Prostate gland (tissue), 2 donors: Measurements from ENCODE around the gene MMP19.

Source experiments
- POLR2A ChIP-seq: fragments of 450-650 bp; IDR thresholded peaks from one replicate; pipeline ENCODE4 v1.6.1; 2016; ENCODE audit warnings: antibody characterized with exemption, mild to moderate bottlenecking
- POLR2AphosphoS5 ChIP-seq: sonication (generic); formaldehyde crosslinking; IDR thresholded peaks from one replicate; pipeline ENCODE4 v1.6.1; 2017; ENCODE audit warnings: antibody characterized with exemption
- TF ChIP-seq, protein P1 (sequence below), 4 experiments: fragments of 200-600 bp in 2 of 4; fragments of 450-650 bp in 2 of 4; sonication (generic) in 2 of 4; IDR thresholded peaks; 1 replicate in 3 of 4; 2 replicates in 1 of 4; pipeline ENCODE4 v1.5.1; 2016 to 2019; ENCODE audit warnings: antibody characterized with exemption in 4 of 4, mild to moderate bottlenecking in 2 of 4, moderate library complexity in 2 of 4

- TF ChIP-seq, protein P1, sequence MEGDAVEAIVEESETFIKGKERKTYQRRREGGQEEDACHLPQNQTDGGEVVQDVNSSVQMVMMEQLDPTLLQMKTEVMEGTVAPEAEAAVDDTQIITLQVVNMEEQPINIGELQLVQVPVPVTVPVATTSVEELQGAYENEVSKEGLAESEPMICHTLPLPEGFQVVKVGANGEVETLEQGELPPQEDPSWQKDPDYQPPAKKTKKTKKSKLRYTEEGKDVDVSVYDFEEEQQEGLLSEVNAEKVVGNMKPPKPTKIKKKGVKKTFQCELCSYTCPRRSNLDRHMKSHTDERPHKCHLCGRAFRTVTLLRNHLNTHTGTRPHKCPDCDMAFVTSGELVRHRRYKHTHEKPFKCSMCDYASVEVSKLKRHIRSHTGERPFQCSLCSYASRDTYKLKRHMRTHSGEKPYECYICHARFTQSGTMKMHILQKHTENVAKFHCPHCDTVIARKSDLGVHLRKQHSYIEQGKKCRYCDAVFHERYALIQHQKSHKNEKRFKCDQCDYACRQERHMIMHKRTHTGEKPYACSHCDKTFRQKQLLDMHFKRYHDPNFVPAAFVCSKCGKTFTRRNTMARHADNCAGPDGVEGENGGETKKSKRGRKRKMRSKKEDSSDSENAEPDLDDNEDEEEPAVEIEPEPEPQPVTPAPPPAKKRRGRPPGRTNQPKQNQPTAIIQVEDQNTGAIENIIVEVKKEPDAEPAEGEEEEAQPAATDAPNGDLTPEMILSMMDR (IDR thresholded peaks at IDR 0.05) = no peak
- no peak for TF ChIP-seq POLR2AphosphoS5
- no peak for TF ChIP-seq POLR2A
Measured at GRCh38 chr12:55877824-55878223, 35.1 kb upstream of the MMP19 start.
